D721Med (cell line): ENCODE data around the gene SOWAHD.

Experiments
- DNase-seq: peaks from one replicate; pipeline ENCODE4 v3.0.0; 2011; ENCODE audit warnings: low spot score; ENCODE audit not compliant: insufficient read length
- FAIRE-seq: peaks from 2 replicates; lab custom pipeline; 2011; peaks lifted over from hg19 to GRCh38; lab: Jason Lieb, UNC
- TF ChIP-seq, protein P1 (sequence below): IDR thresholded peaks from 2 replicates; pipeline ENCODE4 v1.5.1; 2012; ENCODE audit warnings: mild to moderate bottlenecking, control low read depth; ENCODE audit not compliant: insufficient read depth; ENCODE audit errors: missing control alignments

Gene SOWAHD, protein sequence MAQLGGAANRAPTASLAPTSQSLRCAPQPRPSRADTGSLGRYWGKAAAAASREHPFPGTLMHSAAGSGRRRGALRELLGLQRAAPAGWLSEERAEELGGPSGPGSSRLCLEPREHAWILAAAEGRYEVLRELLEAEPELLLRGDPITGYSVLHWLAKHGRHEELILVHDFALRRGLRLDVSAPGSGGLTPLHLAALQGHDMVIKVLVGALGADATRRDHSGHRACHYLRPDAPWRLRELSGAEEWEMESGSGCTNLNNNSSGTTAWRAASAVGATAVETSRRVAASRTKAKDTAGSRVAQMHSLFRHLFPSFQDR

DNA sequence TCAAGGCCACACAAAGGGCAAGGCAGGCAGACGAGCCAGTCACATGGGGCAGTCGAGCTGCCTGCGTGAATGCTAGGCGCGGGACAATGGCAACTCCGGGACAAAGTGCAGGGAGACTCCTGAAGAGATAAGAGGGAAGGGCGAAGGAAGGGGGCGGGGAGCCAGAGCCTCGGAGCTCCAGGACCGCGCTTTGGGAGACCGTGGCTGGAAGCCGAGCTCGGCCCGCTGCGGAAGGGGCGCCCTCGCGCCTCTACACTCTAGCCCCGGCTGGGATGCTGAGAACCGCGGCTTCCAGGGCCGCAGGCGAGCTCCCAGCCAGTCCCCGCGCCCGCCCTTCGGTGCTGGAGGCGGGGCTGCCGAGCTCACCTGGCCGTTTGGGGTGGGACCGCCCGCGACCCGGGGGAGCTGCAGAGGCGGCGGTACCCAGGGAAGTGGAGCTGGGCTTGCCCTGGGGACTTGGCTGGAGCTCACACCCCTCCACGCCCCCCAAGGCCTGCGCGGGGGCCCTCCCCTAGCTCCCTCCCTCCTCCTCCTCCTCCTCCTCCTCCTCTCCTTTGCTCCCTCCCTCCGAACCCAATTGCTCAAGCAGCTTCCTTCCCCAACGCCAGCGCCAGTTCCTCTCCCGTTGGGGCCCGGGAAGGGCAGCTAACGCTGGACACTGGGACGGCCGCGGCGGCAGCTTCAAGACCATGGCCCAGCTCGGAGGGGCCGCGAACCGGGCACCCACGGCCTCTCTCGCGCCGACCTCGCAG, at the start of gene SOWAHD:
Gene SOWAHD, plus strand, starts transcription at position 610 of the 752 bp plus-strand sequence. Its CDS starts 80 bp downstream, at position 690.
- FAIRE-seq (no peak), DNase-seq (no peak)
- TF ChIP-seq, protein P1, sequence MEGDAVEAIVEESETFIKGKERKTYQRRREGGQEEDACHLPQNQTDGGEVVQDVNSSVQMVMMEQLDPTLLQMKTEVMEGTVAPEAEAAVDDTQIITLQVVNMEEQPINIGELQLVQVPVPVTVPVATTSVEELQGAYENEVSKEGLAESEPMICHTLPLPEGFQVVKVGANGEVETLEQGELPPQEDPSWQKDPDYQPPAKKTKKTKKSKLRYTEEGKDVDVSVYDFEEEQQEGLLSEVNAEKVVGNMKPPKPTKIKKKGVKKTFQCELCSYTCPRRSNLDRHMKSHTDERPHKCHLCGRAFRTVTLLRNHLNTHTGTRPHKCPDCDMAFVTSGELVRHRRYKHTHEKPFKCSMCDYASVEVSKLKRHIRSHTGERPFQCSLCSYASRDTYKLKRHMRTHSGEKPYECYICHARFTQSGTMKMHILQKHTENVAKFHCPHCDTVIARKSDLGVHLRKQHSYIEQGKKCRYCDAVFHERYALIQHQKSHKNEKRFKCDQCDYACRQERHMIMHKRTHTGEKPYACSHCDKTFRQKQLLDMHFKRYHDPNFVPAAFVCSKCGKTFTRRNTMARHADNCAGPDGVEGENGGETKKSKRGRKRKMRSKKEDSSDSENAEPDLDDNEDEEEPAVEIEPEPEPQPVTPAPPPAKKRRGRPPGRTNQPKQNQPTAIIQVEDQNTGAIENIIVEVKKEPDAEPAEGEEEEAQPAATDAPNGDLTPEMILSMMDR: no peak

GRCh38 chrX:119708936-119709335, 49.5 kb upstream of the SOWAHD start:
- no peak for FAIRE-seq
- TF ChIP-seq, protein P1: no peak
- DNase-seq: no peak

DNA sequence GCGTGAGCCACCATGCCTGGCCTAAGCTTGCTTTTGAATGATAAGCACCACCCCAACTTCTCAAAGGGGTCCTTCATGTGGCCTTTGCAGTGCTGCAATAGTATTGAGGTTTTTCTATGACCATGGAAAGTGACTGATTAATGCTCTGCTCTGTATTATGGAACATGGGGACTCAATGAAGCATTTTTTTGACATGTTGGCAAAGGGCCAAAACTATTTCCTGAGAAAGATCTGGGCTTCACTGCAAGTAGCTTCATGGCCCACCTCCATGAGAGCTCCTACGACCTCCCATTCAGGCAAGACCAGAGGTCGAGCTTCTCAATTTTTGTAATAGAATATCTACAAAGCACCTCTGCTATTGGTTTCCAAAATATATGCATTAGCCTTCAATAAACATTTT, 48.8 kb upstream of the SOWAHD start:
- FAIRE-seq (no peak), DNase-seq (no peak)
- TF ChIP-seq, protein P1: no peak

DNA sequence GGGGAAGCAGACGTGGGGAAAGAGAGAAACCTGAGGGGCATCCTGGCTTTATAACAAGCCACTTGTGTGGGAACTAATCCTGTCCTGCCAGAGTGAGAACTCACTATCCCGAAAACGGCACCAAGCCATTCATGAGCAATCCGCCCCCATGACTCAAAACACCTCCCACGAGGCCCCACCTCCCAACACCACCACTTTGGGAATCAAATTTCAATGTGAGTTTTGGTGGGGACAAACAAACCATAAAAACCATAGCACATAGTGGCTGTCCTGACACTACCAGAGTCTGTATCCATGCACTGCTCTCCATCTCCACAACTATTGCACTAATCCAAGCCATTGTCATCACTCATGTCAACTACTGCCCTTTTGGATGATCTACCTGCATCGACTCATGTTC, 36.9 kb upstream of the SOWAHD start:
- TF ChIP-seq, protein P1: no peak
- FAIRE-seq: no peak
- no peak for DNase-seq

DNA sequence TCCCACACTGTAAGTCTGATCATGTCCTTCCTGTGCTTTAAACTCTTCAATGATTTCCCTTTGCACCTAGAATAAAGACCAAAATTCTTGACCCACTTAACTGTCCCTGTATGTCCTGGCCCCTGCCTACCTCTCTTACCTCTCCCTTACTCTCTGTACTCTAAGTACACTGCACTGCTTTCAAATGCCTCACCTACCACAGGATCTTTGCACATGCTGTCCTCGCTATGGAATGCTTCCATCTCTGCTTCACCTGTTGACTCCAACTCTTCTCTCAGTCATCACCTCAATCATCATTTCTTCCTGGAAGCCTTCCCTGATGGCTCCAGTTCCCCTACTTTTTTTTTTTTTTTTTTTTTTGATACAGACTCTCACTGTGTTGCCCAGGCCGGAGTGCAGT, 36.5 kb upstream of the SOWAHD start:
- no peak for FAIRE-seq
- TF ChIP-seq, protein P1: no peak
- DNase-seq: no peak

DNA sequence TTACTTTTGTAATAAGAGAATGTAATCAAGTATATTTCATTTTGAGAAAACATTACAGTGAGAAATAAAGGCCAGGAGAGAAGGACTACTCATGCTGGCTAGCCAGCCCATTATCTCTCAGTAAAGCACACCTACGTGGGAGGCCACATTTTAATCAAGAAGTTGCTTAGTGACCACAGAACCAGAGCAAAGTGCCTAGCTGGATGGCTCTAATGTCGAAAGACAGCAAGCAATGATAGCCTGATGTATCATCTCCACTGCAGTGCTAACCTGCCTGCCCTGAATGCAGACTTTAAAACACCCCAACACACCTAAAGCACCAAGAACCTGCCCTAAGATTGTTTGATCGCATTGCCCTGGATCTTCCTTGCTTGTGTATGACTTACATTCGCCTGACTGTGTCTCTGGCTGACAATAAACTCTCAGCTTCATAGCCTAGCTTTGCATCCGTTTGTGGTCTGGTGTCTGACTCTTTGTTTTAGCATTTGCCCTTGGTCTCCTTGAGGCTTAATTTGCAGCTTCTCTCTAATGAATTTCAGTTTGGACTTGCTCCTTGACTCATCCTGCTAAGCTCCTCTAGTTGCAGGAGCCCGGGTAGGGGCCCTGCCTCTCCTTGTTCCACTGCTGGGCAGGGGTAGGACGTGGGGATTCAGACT, 31.4 kb upstream of the SOWAHD start:
- DNase-seq (no peak), FAIRE-seq (no peak)
- TF ChIP-seq, protein P1: no peak
